Activated CD8-positive, alpha-beta memory T cell treated with anti-CD3 and anti-CD28 coated beads, Interleukin-2, amount 50 U/mL, for 24 hours (primary cell): ENCODE results near the gene WWTR1.

Experiments used
- DNase-seq: peaks from one replicate; pipeline ENCODE4 v3.0.0-alpha.2; 2020; ENCODE audit errors: extremely low read depth

The WWTR1 gene

DNA sequence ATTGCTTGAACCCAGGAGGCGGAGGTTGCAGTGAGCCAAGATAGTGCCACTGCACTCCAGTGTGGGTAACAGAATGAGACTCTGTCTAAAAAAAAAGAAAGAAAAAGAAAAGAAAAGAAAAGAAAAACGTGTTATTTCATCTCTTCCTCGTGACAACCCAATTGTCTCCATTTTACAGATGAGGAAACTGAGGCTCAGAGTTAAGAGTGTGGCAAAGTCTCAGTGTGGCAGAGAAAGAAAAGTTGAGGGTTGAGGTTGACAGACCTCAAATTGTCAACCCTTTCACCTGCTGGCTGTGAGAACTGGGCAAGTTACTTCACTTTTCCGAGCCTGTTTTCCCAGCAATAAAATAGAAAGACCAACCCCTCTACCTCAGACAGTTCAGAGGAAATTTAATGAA lies 123.7 kb downstream of the WWTR1 start:
- DNase-seq, result no peak

DNA sequence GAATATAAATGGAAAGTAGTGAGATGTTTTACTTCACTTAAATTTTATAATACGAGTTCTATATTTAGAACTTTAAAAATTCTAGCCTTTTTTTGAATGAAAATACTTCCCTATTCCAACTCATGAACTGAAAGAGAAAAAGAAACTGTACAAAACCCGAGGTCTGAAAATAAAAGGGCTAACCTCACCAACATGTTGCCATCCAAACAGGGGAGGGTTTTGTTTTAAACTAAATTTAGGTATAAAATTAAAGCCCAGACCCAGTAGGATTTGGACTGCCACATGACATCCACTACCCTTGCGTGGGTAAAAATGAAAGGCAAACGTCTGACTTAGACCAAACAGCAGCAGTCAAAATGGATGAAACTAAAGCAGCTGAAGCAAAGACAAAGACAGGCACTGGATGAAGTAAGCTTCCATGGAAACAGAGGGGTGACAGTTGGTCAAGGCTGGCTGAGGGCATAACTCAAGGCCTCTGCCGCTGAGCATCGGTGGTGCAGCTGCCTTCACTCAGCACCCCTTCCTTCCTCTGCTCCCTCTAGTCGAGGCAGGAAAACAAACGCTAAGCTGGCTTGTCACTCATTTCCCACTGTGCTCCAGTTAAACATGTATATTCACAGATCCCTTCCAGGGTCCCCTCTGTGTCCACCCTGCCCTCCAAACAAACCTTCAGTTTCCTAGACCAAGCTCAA lies 125.2 kb downstream of the WWTR1 start:
- DNase-seq, result no peak

DNA sequence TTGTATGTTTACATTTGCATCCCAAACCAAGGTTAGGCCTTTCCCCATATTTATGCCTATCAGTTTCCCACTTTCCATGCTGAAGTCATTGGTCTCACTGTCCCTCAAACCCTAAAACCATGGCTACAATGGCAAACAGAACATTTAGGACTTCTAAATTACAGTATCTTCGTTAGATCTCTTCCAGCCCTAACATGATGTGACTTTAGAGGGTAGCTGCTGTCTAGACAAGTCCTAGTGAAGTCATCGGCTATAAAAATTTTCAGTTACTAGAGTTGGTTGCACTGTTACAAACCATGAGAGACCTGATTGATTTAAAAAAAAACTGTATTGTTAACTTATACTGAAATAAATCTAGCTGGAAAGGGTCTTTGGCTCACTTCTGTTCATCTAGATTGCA lies 128.7 kb downstream of the WWTR1 start:
- DNase-seq, result no peak

DNA sequence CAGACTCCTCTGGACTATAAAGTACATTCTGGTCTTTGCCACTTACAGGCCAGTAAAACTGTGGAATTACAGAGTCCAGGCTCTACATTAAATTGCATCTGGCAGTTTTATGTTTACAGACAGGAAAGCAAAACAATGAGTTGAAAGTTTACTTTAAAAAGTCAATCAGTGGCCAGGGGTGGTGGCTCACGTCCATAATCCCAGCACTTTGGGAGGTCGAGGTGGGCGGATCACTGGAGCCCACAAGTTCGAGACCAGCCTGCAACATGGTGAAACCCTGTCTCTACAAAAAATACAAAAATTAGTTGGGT lies 129.5 kb downstream of the WWTR1 start:
- DNase-seq, result no peak

DNA sequence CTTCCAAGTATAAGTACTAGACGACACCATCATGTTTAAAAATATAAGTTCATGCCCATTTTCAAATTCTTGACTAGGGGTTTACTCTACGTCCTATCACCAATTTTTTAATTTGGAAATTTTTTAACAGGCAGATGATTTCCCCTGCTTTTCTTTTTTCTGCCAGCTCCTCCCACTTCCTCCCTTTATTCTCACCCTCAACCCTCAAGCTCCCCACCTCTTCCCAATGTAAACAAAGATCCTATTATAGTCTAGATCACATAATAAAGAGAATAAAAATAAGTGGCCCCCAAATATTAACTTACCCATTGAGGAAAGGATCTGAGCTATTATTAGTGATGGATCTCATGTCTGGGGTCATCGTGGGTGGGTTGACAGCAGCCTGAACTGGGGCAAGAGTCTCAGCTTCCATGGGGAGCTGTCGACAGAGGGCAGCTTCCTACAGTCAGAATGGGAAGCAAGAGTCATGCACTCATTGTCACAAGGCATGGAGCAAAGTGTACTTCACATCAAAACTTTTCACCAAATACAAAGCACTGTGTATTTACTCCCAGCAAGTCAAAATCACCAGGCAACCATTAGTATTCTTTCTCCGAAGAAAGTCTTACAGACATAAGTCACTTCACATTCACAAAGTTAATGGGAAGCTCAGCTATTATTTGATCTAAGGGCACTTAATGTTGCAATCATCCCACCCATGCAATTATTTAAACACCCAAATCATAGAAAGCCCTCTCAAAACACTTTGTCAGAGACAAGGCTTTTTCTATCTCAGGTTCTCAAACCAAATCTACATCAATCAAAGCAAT lies 130.1 kb downstream of the WWTR1 start:
- DNase-seq, result no peak

DNA sequence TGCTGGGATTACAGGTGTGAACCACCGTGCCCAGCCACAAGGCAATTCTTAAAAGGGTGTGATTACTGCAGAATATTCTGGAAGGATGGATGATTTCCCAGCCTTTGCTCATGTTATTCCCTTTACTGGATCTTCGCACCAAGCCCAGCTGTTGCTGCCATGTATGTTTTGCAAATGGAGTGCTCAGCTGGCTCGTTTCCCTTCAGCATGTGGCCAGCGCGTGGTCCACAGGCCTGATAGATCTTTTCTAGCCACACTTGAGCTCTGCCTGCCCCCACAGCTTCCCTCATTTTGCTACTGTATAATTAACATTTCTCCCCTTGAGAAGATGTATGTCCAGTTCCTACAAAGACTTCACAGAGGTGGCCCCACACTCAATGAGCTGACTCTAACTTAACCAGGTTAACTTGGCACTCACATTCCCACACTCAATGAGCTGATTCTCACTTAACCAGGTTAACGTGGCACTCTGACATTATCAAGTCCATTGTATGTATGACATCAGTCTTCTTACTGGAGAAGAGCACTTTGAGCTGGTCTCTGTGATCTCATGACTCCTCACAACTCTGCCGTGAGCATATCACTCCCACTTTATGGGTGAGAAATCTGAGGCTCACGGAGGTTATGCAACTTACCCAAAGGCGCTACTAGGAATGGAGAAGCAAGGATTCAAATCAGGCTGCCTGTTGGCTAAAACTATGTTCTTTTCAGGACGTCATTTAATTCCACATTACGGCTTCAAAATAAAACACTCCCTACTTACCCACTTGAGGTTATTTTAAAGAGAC lies 134.1 kb downstream of the WWTR1 start:
- DNase-seq, result no peak

DNA sequence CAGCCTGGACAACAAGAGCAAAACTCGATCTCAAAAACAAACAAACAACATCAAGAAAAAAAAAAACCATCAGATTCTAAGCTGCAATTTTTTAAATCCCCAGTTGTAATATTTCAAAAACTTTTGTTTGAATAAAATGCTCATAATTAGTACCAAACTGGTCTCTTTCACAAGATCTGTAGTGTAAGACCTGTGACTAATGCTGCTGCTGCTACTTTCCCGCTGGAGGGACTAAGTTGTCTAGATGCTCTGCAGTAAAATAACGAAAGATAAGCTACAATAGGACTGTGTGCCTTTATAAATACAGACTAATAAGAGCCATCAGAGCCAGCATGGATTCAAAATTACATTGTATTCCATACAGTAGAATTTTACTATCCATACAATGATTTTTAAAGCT lies 137.9 kb downstream of the WWTR1 start:
- DNase-seq, result no peak

DNA sequence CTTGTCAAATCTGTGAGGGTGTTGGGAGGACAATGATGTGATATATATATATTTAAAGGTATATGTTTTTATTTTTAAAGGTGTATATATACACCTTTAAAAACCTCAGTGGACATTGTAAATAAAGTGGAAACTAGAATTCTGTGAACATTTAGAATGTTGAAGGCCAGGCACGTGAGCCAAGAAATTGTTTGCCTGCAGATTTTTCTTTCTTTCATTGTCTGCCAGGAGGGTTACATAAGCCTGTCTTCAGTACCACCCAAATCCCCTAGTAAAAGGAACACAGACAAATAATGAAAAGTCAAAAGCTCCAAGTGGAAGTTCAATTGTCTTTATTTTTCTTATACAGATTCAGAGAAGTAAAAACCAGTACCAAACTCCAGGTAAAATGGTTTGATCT lies 140.9 kb downstream of the WWTR1 start:
- no peak for DNase-seq

DNA sequence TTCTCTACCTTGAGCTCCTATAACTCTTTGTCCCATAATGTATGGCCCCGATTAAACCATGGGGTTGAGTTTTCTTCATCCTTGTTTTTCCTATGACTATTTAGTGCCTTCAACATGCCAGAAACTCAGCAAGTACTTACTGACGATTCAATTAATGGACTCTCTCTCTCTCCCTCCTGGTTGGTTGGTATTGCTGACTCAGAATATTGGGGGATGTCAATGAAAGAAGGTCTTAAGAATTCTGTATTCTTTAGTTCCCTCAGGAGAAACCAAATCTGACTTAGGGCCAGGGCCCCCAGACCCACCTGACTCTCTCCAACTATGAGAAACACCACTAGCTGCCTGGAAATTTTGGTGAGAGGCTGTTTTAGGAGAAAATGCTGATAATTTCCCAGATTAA lies 142.6 kb downstream of the WWTR1 start:
- no peak for DNase-seq

DNA sequence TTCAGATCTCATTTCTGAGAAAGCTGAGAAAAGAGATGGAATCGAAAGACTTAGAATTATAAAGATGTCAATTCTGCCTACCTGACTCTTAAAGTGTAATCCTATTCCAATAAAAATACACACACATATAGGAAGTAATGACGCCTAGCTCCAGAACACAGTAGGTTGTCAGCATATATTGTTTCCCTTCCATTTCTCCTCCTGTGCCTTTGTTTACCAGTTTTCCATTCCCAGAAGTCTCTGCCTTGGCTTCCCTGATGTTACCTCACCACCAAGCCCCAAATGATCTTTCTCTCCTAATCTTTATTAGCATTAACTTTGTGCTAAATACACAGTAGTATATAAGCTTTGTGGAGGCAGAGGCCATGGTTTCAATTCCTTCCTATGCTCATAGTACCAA lies 143.4 kb downstream of the WWTR1 start:
- no peak for DNase-seq

DNA sequence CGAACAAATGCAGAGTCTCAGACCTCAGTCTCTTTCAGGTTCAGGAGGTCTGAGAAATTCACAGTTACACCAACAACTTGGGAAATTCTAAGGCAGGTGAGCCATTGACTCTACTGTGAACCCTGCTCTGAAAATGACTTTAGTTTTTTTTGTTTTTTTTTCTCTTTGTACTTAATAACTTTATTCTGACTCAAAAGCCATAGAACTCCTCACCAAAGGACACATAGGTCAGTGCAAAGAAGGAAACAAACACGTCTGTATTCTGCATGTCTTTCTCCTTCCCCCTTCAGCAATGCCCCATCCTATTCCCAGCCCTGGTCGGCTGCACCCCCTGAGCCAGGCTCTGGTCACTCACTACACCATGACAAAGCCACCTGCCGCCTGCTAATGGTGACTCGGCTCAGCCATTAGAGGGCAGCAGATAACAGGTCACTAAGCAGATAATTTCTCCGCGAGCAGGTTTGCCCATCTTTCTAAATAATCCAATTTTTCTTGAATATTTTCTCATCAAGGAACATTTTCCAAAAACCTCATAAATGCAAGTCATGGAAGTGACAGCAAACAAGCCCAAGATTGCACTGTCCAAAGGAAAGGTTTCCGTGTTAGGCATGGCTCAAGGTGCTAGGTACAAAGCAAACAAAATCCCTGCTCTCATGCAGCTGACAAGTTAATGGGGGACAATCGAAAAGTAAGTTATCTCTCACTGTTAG lies 145.6 kb downstream of the WWTR1 start:
- no peak for DNase-seq

DNA sequence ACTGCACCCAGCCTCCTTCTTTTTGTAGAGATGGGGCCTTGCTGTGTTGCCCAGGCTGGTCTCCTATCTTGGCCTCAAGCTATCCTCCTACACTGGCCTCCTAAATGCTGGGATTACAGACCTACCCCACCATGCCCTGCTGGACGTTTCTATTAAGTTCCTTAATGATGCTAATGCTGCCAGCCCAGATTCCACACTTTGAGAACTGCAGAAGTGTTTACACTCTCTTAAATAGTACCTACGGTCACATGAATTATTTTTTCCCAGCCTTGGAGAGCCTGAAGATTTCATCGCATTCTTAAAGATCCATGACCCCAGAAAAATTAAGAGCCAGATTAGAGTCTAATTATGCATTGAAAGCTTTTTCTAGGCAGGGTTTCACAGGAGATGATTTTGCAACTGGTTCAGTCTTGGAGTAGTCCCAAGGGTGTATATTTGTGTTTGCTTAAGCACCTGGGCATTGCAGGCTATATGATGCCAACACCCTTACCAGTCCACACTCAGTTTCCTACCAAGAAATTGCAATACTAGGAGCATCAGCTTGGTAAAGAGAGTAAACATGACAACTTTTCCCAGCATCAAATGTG lies 146.7 kb downstream of the WWTR1 start:
- DNase-seq, result no peak

DNA sequence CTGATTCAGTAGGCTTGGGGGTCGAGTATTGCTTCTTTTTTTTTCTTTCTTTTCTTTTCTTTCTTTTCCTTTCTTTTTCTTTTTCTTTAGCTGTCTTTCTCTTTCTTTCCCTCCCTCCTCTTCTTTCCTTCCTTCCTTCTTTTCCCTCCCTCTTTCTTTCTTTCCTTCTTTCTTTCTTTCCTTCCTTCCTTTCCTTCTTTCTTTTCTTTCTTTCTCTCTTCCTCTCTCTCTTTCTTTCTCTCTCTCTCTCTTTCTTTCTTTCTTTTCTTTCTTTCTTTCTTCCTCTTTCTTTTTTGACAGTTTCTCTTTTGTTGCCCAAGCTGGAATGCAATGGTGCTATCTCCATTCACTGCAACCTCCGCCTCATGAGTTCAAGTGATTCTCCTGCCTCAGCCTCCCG lies 147.3 kb downstream of the WWTR1 start:
- no peak for DNase-seq

DNA sequence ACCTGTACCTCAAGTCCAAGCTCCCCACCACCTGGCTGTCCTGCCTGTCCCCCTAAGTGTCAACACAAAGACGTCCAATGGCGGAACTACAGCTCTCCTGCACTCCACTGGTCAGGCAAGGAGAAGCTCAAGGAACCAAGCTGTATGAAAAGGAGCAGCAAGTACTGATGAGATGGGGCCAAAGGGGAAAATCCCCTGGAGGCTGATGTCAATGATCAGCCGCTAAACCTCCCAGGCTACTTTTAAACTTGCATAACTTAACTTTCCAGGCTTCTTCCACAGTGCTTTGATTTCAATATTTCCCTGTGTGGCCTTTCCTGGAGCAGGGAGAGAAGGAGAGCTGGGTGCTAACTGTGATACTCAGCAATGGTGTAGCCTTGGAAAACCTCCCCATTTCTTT lies 148.3 kb downstream of the WWTR1 start:
- no peak for DNase-seq

DNA sequence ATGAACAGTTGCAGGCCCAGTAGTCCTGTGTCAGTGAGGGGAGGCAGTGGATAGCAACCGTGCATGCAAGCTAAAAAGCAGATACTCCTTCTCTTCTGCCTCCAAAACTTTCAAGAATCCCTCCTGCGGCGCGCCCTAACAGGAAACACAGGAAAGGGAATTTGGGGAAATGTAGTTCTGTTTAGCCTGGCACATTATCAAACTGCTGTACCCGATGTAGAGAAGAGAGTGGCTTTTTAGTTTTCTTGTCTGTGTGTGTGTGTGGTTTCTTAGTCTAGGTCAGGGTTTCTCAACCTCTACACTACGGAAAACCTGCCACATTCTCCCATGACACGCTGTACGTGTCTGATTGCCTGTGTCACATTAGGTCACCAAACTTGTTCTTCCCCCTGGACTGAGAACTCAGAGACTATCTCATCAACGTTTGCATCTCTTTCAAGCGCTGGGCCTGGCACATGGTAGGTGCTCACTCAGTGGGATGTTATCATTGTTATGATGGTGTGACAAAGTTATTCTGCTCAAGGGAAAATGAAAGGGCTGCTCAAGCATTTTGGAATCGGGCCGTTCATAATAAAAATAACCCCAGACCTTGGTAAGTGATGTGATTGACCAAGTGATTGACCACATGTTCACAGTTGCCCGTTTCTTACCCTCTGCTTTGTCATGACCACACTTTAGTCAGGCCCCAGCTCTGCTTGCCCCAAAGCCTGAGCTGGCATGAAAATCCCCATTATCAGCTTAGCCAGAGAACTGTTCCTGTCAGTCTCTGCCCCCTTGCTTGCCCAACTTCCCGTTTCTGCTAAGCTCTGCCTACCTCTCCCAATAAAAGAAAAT lies 150.1 kb downstream of the WWTR1 start:
- DNase-seq, result no peak

DNA sequence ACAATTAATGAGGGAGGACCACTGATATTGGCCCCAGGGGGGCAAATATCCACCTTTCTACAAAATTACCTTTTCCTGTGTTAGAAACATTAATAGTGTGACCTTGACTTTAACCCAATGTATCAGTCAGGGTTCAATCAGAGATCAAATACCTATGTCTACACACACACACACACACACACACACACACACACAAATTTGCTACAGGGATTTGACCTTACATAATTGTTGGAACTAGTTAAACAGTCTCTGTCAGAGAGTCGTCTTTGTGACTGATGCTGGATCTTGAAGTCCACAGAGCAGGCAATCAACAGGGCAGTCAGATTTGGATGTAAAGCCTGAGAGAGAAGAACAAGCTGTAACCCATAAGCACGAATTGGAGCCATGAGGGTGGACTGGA lies 150.9 kb downstream of the WWTR1 start:
- no peak for DNase-seq

DNA sequence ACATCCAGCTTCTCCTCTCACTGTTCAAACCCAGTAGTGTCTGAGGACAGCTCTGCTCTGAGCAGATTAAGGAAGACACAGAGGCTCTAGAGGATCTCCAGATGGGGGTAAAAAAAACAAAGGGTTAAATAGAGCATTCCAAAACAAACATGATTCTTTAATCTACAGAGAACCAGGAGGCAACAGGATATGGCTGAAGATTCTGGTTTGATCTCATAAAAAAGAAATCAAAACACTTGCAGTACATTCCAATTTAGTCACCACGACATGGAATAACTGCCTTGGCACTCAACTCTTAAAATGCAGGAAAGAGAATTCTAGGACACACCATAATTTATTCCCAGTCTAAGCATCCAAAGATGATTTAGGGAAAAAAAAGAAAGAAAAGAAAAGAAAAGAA lies 151.3 kb downstream of the WWTR1 start:
- no peak for DNase-seq

DNA sequence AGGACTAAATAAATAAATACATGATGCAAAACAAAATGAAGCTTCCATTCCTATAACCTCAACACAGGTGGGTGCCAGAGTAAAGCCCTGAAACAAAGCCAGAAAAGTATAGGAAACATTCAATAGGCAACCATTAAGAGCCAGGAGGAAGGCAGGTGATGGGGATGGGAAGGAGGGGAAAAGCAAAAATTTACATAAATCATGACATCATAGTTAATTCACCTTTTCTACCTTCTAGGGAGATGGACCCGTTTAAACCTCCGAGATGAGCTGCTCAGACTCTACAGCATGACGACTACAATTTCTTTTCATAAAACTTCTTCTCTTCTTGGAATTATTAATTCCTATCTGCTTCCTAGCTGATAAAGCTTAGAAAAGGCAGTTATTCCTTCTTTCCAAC lies 155.4 kb downstream of the WWTR1 start:
- no peak for DNase-seq

DNA sequence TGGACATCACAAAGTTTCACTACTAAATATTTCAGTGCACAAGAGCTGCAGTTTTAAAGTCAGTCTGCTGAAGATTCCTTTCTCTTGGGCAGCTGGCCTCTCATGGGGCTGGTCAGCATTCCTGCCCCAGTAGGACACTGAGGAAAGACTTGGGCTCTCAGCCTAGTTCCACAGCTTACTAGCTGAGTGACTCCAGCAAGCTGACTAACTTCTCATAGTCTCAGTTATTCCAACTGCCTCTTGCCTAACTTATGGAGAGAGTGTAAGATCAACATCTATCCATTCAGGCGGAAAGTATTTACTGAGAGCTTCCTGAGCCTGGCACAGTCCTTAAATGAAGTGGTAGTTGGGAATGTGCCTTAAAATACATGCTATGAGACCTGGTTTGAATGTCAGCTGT lies 156.3 kb downstream of the WWTR1 start:
- no peak for DNase-seq

DNA sequence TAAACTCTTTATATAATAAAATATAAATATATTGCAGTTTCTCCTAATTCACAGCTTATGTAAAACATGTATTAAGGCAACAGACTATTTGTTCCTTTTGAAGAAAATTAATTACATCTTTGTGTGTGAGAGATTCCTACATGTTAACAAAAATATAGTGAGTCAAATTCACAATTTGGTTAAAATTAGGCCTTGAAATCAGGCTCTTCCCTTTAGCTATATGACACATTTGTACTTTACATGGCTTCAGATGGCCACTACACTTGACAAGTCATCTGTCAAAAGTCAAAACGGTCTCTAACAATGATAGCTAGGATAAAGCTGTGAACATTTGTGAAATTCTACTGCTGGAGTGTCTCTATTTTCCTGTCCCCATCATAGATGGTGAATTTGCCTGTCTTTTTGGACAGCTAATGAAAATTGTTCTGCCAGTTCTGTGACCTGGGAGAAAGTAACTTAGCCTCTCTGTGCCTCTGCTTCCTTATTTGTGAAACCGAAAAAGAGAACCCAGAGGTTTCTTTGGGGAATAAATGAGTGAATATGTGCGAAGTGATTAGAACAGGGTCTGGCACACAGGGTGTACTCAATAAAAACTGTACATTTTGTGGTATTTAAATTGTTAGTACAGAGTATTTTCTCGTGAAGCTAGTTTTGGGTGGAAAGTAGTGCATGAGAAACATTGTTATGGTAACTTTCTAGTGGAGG lies 159.7 kb downstream of the WWTR1 start:
- no peak for DNase-seq
